ENCODE results near the gene STUB1. TPM values are rescaled to one million over a fixed set of nuclear protein-coding genes. Genes with fewer than 3 reads are reported as not detected.

Gene STUB1
- polyA plus RNA-seq, 2 of the 4 experiments (the other 2 are of a cell fraction) = 60.6 to 93.5 TPM

DNA sequence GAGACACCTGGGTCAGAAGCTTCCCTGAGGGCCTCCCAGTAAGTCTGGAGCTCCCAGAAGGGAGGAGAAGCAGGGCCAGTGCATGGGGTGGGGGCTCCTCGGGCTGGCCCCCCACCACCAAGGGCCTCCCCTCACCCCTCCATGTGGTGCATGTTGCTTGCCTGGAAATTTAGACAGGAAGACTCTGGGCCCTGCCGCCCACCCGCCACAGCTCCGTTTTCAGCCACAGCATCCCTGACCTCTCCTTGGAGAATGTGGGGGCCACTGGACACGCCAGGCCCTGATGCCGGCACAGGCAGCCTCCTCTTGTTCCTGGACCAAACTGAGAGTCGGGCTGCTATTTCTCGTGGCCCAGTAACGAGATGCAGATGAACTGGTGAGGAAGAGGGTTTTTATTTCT is 41.4 kb upstream of the STUB1 start:
- FAIRE-seq = no peak
- 85% methylated on average over 9 of the region's 9 CpGs for WGBS (ENCODE audit: missing lambda C conversion rate)
- H3K4me1 ChIP-seq = peaks cover 31% of the 10 kb centered on the region
- H3K4me3 ChIP-seq = no peak overlapping the region
- H3K9me3 ChIP-seq = no peaks in the 10 kb centered on the region
- ChIA-PET CTCF (interaction anchor here (1.0 to 1.8 kb wide), 3 partner anchors 9 to 81 kb away, joined by 3 to 8 read pairs (median 8); no protein-coding TSS in a partner anchor), POLR2A (no interaction called here)
- no peak for ATAC-seq
- no peak for DNase-seq (ENCODE audit: low read depth in 1 of 2, low spot score in 1 of 2)
- H3K4me2 ChIP-seq = no peak overlapping the region
- TF ChIP-seq, protein P1, sequence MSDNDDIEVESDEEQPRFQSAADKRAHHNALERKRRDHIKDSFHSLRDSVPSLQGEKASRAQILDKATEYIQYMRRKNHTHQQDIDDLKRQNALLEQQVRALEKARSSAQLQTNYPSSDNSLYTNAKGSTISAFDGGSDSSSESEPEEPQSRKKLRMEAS (IDR thresholded peaks at IDR 0.05) = no peak
- no peak for TF ChIP-seq CBX8 (IDR thresholded peaks at IDR 0.05)
- no peak for TF ChIP-seq ZNF302 (CRISPR knock-in tag; IDR thresholded peaks at IDR 0.05)
- TF ChIP-seq BCL3 (IDR thresholded peaks at IDR 0.05) = no peak
- no peak for TF ChIP-seq POLR2AphosphoS2 (conservative IDR thresholded peaks at IDR 0.05; ENCODE audit: low read length)
- TF ChIP-seq EHF (CRISPR knock-in tag; IDR thresholded peaks at IDR 0.05) = no peak
- TF ChIP-seq TFCP2L1 (CRISPR knock-in tag; IDR thresholded peaks at IDR 0.05) = no peak
- no peak for TF ChIP-seq FOSL2 (IDR thresholded peaks at IDR 0.05)
- no peak for TF ChIP-seq FOSL2 (CRISPR knock-in tag; IDR thresholded peaks at IDR 0.05)
- no peak for TF ChIP-seq TP53 (CRISPR knock-in tag; IDR thresholded peaks at IDR 0.05)
- TF ChIP-seq RFX5 (IDR thresholded peaks at IDR 0.05) = no peak
- no peak for TF ChIP-seq HDAC2 (IDR thresholded peaks at IDR 0.05)
- no peak overlapping the region for H3K27ac ChIP-seq

DNA sequence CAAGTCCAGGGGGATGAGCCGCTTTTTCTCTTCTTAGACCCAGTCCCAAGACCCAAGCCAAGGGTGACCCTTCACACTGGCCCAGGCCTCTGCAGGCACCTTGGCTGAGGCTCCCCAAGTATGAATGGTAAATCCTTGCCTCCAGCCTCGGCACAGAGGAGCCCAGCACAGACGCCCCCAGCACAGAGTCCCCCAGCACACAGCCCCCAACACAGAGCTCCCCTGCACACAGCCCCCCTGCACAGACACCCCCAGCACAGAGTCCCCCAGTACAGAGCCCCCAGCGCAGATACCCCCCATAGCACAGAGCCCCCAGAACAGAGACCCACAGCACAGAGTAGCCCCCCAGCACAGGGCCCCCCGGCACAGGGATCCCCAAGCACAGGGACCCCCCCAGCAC is 39.6 kb upstream of the STUB1 start:
- Histone ChIP-seq H3K4me1 (peaks cover 34% of the 10 kb centered on the region), H3K9me3 (no peaks in the 10 kb centered on the region), H3K27ac (peak overlapping the region in 1 of 2 experiments; percentile 94; a peak in 3 of 6 replicates), H3K4me2 (peak overlapping the region; percentile 86; the same call in 2 of the 3 replicates), H3K4me3 (no peak overlapping the region)
- POLR2A ChIA-PET = interaction anchor here (0.7 kb wide), 1 partner anchor 39 kb away, joined by 7 read pairs; the partner anchor contains the start of gene STUB1
- 100% methylated on average over 3 of the region's 5 CpGs for WGBS (ENCODE audit: missing lambda C conversion rate)
- FAIRE-seq (no peak), ATAC-seq (no peak), DNase-seq (ENCODE audit: low read depth in 1 of 2, low spot score in 1 of 2) (no peak)
- TF ChIP-seq MYC (IDR thresholded peaks at IDR 0.05; ENCODE audit: borderline replicate concordance, low read length) (no peak), CTCF (IDR thresholded peaks at IDR 0.05) (no peak), RNF2 (IDR thresholded peaks at IDR 0.05; ENCODE audit: borderline replicate concordance, low read depth) (no peak), ZC3H11A (IDR thresholded peaks at IDR 0.05) (no peak), ZNF302 (CRISPR knock-in tag; IDR thresholded peaks at IDR 0.05) (no peak), CBX2 (IDR thresholded peaks at IDR 0.05; ENCODE audit: borderline replicate concordance, low read depth) (no peak), RARB (CRISPR knock-in tag; IDR thresholded peaks at IDR 0.05) (no peak), NR3C1 (IDR thresholded peaks at IDR 0.05) (no peak), CHD2 (IDR thresholded peaks at IDR 0.05; ENCODE audit: low read length, partially characterized antibody) (no peak), E2F6 (IDR thresholded peaks at IDR 0.05; ENCODE audit: borderline replicate concordance, low read depth) (no peak), EP300 (IDR thresholded peaks at IDR 0.05) (no peak)
- CTCF ChIA-PET = interaction anchor here (0.5 kb wide), 1 partner anchor 45 kb away, joined by 3 read pairs; no protein-coding TSS in a partner anchor
